Stimulated activated CD4-positive, alpha-beta T cell treated with anti-CD3 and anti-CD28 coated beads, Interleukin-12 subunit alpha, Interleukin-12 subunit beta, amount 100 ng/mL, for 24 hours (primary cell): ENCODE measurements around the gene NHSL2.

ENCODE experiments used
- DNase-seq, 2 experiments: peaks; one replicate each; pipeline ENCODE4 v3.0.0-alpha.2; 2020; ENCODE audit warnings: low read depth in 2 of 2

NHSL2 gene

DNA sequence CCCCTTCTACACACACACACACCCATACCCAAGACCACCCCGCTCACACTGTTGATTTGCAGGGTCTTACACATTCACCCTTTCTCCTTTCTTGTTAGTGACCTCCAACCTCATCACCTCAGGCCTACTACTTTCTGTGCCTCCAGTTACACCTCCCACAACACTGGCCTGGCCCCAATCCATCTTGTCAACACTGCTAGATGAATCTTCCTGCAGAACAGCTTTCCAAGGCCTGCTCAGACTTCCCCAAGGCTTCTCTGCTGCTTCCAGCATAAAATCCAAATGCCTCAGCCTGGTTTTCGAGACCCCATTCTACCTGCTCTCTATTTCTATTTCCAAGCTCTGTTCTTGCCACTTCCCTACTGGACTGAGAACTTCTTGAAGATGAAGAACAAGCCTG, 79.9 kb downstream of the NHSL2 start:
- no peak for DNase-seq

DNA sequence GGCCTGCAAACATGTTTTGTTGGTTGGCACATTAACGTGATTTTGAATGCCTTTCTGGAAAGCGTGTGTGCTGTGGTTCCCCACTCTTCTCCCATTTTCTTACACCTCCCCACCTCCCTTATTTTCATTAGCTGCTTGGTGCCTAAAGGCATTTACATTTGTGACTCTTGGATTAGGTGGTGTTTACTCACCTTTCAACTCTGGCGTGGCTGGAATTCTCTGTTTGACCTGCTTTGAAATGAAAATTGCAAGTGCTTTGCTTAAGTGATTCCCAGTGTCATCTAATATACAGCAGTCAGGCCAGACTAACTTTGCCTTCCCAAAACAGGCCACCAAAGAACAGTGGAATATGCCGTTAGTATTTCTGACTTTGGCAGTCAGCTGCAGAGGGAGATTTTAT, 80.5 kb downstream of the NHSL2 start:
- no peak for DNase-seq

GRCh38 chrX:71992711-71993110, 82.1 kb downstream of the NHSL2 start:
- no peak for DNase-seq

GRCh38 chrX:71993371-71993770, 82.7 kb downstream of the NHSL2 start:
- no peak for DNase-seq

DNA sequence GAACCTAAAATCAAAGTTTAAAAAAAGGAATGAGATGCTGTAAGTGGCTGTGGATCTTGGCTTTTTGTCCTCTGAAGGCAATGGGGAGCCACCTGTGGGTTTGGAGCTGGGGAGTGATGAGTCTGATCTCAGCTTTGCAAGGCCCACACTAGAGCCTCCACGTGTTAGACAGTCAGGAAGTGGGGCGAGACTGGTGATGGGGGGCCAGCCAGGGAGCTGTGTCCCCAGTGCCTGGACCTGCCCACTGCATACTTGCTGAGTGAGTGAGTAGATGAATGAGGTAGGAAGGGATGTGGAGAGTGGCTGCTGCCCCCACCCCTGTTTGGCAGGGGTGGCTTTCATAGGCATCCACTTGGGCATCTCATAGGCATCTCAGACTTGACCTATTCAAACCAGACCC, 84.0 kb downstream of the NHSL2 start:
- DNase-seq: no peak

DNA sequence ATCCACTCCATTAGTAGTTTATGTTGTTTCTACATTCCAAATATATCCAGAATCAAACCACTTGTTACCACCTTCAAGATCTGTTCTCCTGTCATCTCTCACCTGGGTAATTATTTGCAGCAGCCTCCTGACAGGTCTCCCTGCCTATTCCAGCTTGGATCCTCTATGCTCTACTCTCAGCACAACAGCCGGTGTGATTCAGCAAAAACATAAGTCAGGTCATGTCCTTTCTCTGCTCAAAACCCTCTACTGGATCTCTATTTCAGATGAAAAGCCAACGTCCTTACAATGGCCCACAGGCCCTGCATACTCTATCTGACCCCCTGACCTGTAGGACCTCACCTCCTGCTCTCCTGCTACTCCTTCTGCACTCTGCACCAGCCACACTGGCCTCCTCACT, 84.5 kb downstream of the NHSL2 start:
- no peak for DNase-seq

DNA sequence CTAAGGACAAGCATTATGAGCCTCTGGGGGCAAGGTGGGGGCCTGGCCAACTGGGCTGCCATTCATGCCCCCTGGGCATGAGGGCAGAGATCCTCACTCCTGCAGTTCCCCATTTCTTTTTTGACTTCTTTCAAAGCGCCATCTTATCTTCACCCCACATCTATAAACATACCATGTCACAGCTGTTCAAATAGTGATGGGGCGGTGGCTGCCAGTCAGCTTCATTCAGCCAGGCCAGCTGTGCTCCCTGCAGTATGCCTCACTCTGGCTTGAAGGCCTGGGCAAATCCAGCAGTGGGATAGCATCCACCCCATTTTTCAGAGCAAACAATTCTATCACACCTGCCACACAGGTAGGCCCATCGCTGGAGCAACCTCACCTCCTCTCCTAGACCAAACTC, 85.5 kb downstream of the NHSL2 start:
- no peak for DNase-seq

DNA sequence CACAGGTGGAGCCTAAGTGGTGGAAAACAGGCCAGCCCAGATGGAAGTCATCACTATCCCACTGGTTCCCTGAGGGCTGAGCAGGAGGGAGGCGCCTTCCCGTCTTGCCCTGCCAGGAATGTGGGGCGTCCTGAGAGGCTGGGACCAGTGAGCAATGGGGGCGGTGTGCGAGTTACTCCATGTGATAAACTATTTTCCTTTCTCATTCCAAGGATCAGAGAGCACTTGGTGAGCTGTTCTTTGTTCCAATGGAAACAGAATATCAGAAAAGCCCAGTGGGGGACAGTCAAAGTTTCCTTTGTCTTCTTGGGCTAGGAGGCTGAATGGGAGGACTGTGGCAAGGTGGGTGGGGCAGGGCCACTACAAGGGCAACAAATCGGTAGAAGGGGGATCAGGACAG, 86.2 kb downstream of the NHSL2 start:
- no peak for DNase-seq

DNA sequence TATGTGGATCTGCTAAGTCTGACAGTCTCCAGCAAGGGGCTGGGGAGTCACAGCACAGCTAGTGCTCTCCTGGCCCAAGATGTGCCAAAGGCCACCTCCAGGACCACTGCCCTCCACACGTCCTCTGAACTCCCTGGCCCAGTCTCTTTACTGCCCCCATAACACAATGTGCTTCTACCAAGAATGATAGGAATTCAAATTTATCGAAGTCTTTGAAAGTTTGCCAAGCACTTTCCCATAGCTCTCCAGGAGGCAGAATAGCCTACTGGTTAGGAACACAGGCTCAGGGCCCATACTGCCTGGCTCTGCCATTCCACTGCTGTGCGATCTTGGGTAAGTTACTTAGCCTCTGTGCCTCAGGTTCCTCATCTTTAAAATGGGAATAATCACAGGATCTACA, 86.7 kb downstream of the NHSL2 start:
- DNase-seq: no peak

- peak in 1 of 2 experiments; percentile 8 for DNase-seq
These were observed 88.3 kb downstream of the NHSL2 start for GRCh38 chrX:71998836-71999509.

- DNase-seq: no peak
These were observed 88.9 kb downstream of the NHSL2 start for GRCh38 chrX:71999535-71999934.

GRCh38 chrX:72001471-72001870, 90.8 kb downstream of the NHSL2 start:
- no peak for DNase-seq

- DNase-seq: no peak
These were observed 91.3 kb downstream of the NHSL2 start for GRCh38 chrX:72001906-72002305.

DNA sequence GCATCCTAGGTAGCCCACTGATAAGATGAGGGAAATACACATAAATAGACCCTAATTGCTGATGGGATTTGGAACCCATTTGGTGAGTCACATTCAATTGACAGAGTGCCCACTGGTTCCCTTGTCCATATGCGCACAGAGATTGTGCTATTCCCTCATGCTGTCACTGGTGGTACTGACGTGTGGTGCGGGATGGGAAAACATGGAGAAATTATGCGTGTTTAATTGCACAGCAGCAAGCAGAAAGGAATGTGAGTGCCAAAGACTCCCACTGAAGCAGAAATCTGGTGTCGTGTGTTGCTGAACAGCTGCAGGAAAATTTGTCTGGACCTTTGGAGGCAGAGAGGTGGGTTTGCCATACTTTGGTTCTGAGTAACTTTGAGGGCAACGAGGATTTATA, 92.2 kb downstream of the NHSL2 start:
- DNase-seq: no peak

DNA sequence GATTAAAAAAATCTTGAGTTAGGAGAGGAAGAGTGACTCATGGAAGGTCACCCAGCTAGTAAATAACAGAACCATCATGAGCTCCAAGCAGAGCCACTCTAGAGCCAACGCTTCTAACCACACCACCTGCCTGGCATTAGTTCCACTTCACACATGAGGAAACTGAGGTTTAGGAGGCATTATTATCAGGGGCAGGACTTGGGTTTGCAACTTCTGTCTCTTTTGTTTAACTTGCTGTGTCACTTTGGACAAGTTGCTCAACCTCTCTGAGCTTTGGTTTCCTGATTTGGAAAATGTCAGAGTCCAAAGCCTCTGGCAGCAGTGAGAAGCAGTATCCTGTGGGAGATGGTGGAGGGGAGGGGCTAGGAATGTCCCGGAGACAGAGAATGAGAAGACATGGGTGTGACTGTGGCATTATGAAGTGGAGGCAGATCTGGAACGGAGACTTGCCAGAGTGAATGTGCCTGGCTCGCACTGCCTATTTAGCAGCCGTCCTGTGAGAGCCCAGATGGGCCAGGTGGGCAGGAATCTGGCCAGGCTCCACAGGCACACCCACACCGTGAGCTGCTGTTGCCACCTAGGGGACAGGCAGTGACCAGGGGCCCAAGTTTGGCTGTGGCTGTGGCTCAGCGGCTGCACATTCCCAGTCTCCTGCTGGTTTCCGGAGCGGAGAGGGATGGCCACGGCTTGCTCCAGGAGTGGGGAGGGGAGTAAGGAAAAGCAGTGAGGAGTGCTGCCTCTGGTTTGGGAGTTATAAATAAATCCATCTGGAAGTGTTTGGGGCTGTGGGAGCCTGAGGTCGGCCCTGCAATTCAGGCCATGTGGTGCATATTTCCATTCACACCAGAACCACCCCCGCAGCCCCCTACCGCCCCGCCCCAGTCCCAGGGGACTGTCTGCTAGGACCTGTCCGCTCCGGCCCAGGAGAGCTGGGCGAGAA, 93.4 kb downstream of the NHSL2 start:
- no peak for DNase-seq

GRCh38 chrX:72005046-72005445, 94.4 kb downstream of the NHSL2 start:
- no peak for DNase-seq

GRCh38 chrX:72006461-72006860, 95.8 kb downstream of the NHSL2 start:
- no peak for DNase-seq

DNA sequence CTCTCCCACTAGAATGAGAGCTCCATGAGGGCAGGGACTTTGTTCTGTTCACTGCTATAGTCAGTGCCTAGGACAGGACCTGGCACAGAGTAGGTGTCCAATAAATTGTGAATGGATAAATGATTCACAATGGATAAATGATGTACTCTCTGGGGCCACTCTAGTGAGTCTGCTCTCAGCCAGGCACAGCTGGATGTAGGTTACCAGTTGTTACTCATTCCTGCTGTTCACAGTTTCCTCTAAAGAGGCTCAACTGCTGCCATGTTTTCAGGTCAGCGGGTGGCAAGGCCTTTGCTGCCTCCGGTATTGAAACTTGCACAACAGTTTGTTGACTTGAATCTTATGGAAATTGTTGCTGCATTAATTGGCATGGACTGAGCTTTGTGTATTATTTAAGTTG, 99.1 kb downstream of the NHSL2 start:
- DNase-seq: no peak

DNA sequence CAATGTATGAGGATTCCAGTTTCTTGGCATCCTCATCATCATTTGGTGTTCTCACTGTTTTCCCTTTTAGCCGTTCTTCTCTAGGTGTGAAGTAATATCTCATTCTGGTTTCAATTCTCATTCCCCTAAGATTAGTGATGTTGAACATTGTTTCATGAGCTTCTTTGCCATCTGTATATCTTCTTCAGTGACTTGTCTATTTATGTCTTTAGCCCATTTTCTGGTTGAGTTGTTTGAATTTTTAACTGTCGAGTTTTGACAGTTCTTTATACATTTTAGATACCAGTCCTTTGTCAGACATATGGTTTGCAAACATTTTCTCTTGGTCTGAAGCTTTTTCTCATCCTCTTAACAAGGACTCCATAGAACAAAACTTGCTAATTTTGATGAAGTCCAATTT, 101.1 kb downstream of the NHSL2 start:
- no peak for DNase-seq

GRCh38 chrX:72015383-72015782, 104.7 kb downstream of the NHSL2 start:
- no peak for DNase-seq

DNA sequence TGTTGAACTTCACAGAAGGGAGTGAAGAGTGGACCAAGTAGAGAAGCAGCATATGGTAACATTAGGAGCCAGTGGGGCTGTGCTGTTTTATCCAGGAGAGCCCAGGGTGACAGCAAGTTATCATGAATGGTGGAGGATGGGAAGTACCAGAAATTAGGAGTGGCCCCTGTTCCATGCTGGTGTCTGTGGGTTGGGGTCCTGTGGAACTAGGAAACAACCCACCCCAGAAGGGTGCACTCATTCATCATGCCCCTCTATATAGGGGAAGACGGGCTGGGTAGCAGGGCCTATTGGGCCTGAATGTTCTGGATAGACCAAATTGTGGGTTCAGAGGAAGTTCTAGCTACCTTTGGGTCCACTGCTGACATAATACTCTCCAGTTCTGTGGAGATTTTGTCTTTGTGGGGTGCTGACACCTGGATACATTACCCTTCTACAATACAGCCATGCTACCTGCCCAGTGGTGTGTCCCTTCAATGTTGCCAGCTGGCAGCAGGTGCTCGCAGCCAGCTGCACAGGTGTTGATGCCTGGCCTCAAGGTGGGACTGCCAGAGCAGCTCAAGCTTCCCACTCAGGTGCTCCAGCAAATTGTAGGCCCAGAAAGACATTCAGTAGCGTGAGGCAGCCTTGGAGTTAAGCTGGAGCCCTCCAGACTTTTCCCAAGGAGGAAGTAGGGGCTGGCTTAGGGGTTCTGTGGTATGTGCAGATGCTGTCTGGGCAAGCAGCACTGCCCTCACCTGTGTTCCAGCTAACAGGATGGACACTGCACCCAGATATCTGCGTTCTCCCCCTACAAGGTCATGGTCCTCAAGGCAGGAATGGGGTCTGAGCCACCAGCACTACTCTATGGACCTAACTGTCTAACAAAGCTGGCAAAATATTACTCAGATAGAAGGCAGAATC, 106.5 kb downstream of the NHSL2 start:
- no peak for DNase-seq
